ENCODE data around the gene UBAP2L.
"Not testable (repeated sequence)": the region's sequence is repeated elsewhere in the genome, so short reads cannot be mapped to it uniquely, and the experiment has no call there.

Gene UBAP2L

GRCh38 chr1:154307670-154308270 lies 87.0 kb downstream of the UBAP2L start:
- not testable (repeated sequence) for DNase-seq (ENCODE audit: low read depth)

DNA sequence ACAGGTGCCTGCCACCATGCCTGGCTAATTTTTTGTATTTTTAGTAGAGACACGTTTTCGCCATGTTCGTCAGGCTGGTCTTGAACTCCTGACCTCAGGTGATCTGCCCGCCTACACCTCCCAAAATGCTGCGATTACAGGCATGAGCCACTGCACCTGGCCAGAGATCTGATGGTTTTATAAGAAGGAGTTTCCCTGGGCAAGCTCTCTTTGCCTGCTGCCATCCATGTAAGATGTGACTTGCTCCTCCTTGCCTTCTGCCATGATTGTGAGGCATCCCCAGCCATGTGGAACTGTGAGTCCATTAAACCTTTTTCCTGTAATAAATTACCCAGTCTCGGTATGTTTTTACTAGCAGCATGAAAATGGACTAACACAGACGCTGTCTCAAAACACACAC lies 88.4 kb downstream of the UBAP2L start:
- not testable (repeated sequence) for DNase-seq (ENCODE audit: low read depth)

DNA sequence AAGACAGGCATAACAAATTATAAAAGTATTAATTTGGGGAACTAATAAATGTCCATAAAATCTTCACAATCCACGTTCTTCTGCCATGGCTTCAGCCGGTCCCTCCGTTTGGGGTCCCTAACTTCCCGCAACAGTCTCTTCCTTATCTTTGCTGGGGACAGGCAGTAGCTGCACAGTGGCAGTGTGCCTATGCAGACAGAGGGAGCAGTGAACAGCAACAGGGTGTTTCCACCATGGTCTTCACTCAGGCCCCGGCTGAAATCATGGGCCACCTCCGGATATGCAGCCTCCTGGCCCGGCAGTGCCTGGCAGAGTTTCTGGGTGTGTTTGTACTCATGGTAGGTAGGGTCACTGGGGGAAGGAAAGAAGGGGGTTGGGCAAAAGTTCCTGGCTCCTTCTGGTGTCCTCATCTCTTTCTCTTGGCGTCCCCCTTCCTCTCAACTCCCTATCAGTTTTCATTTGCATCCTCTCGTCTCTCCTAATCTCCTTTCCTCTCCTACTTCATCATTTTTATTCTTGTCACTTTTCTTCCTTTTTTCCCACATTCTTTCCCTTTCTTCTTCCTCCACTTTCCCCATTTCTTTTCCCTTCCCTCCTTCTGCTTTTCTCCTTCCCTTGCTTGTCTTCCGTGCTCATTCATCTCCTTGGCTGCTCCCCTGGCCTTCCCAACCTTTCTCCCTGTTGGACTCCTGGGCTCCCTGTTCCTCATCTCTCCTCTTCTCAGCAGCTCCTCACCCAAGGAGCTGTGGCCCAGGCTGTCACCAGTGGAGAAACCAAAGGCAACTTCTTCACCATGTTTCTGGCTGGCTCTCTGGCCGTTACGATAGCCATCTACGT lies 91.7 kb downstream of the UBAP2L start:
- DNase-seq (ENCODE audit: low read depth), result not testable (repeated sequence)

- no peak for DNase-seq (ENCODE audit: low read depth)
Observed at GRCh38 chr1:154313066-154313356, 92.3 kb downstream of the UBAP2L start.

DNA sequence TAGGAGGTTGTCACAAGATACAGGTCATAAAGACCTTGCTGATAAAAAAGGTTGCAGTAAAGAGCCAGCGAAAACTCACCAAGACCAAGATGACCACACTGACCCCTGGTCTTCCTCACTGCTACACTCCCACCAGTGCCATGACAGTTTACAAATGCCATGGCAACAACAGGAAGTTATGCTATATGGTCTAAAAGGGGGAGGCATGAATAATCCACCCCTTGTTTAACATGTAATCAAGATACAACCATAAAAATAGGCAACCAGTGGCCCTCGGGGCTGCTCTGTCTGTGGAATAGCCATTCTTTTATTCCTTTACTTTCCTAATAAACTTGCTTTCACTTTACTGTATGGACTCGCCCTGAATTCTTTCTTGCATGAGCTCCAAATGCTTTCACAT lies 93.5 kb downstream of the UBAP2L start:
- DNase-seq (ENCODE audit: low read depth), result not testable (repeated sequence)

DNA sequence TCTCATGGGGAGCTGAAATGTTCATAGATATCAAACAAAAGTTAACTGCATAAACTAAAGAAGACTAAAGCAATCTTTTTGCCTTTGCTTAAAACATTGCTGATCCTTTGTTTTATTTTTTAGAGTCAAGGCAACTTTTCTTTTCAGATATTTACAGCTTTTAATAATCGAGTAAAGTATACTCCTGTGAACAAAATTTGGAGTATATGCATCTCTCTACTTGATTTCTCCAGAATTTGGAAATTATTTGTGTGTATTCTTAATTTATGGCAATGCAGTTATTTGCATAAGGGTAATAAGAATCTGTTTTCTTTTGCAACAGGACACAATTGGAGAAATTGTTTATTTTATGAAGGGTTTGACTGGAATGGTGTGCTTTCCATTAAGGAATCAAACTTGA lies 95.9 kb downstream of the UBAP2L start:
- DNase-seq (ENCODE audit: low read depth), result no peak

DNA sequence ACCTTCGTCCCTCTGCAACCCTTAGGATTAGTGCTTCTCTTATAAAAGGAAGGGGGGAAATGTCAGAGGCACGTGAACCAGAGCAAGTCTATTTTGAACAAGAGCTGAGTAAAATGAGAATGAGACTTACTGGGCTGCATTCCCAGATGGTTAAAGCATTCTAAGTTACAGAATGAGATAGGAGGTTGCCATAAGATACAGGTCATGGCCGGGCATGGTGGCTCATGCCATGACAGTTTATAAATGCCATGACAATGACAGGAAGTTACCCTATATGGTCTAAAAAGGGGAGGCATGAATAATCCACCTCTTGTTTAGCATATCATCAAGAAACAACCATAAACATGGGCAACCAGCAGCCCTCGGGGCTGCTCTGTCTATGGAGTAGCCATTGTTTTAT lies 97.6 kb downstream of the UBAP2L start:
- no peak for DNase-seq (ENCODE audit: low read depth)
